GM18498 (cell line): ENCODE data around the gene DPP7.

Source experiments
- ATAC-seq: cut with Tn5 transposase; IDR thresholded peaks from one replicate; pipeline ENCODE4 v1.9.1; 2021; ENCODE audit warnings: mild to moderate bottlenecking, moderate library complexity; ENCODE audit not compliant: unreplicated experiment

The DPP7 gene

DNA sequence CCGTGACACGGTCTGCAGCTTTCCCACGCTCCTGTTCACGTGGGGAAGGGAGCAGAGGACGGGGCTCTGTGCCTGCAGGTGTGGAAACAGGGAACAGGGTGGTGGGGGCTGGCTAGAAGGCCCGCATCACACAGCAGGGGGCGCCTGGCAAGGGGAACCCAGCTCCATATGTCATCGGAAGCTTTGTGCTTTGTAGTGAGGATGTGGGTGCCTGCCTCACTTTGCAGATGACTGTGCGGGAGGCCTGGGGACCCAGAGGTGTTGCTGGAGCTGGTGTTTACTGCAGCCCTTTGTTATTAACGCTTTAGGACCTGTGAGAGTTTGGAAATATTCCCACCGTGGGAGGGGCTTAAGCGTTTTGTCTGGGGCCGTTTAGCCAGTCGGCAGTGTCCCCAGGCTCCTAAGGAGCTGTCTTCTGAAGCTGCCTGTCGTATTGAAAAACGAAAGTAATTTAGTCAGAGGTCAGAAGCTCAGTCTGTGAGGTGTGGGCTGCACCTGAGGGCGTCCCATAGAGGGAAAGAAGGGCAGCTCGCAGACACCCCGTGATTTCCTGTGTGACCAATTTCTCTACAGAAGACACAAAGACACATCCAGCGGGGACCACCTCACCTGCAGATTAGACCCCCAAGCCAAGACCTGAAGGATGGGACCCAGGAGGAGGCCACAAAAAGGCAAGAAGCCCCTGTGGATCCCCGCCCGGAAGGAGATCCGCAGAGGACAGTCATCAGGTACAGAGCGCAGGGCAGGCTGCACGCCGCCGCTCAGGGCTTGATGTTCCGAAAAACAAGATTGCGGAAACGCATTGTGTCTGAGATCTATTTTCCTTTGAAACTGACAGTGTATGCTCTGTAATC is 18.6 kb downstream of the DPP7 start:
- ATAC-seq: peak; percentile 77

DNA sequence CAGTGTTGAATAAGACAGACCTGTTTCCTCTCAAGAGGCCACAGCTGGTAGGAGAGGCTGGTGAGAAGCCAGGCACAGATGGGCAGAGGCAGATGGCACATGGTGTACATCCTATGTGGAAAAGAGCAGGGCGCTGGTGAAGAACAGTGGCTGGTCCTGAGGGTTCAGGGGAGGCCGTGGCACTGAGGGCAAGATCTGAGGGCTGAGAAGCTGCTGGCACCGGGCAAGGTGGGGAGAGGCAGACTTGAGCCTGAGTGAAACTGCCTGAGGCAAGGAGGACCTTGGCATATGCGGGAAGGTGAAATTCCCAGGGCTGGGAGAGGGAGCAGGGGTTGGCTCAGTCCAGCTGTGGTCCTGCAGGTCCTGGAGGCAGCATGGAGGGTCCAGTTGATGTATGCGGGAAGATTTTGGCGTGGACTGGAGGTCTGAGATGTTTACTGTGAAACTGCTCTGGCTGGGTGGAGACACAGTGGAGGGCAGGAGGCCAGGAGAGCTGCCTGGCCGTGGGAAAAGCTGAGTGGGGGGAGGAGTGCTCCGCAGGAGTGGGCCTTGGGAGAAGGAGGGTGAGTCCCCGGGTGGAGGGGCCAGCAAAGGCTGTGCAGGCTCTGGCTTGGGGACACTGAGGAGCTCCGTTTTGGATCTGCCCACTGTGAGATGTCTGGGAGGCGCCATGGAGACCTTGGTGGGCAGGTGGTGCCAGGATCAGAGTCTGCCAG is 25.1 kb downstream of the DPP7 start:
- no peak for ATAC-seq

DNA sequence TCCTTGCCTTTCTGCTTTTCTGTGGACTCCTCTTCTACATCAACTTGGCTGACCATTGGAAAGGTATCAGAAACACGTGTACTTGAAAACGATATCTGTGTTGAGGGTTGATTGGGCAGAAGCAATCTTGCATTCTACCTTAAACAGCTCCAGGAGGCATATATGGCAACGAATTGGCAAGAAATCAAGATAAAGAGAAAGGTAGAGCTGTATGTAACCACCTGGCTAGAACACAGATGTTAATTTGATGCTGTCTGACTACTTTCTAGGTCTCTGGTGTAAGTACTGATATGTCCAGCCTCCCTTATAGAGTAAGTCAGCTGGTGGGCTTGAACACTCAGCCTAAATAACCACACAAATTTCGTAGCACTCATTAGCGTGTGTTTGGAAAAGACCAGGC is 26.4 kb downstream of the DPP7 start:
- ATAC-seq: no peak

DNA sequence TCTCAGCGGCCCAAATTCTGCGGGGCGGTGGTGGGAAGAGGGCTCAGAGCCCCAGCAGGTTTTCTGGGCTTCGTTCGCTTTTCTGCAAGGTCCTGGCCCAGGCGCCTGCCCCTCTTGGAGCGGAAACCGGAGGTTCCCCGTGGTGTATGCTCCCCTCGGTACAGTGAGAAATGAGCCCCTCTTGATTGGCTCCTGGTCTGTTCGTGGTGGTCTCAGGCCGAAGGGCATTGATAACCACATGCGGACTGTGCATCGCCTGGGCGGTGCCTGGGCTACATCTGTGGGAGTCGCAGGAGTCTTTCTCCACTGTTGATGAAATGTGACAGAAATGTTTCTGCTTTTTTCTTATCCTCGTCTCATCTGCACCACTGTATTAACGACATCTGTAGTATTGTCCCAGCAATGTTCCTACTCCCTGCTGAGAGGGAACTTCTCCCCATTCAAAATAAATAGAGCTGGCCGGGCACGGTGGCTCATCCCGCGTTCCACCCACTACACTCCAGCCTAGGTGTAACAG is 27.1 kb downstream of the DPP7 start:
- peak; percentile 2 for ATAC-seq

DNA sequence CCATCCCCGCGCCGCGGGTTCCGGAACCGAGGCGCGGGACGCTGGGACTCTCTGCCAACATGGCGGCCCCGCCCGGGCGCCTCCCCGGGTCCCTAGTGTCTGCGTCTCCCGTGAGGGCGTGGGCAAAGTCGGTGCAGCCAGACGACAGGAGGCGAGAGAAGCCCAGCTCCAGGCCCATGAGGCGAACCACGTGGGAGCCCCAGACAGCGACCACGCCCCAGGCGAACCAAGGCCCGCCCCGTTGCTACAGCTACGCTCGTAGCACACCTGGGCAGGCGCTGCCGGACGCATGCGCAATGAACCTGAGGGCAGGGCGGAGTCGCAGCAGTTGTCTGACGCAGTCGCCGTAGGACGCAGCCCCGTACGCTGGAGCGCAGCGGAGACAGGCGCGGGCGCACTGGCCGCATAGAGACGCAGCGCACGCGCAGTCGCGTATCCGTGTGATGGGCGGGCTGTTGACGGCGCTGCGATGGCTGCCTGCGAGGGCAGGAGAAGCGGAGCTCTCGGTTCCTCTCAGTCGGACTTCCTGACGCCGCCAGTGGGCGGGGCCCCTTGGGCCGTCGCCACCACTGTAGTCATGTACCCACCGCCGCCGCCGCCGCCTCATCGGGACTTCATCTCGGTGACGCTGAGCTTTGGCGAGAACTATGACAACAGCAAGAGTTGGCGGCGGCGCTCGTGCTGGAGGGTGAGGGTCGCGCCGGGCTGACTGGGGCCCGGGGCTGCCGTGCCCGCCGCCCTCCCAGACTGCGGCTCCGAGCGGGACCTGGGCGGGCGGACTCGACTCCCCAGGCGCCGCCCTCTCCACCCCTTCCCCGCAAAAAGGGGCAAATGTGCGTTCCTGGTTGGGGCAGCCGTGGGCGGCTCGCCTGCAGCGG is 27.8 kb downstream of the DPP7 start, which contains the start of gene MAN1B1:
TSS of gene MAN1B1 (plus strand) at position 455 of the 878 bp plus-strand sequence. CDS start at position 470, 15 bp downstream.
- peak; percentile 88 for ATAC-seq

DNA sequence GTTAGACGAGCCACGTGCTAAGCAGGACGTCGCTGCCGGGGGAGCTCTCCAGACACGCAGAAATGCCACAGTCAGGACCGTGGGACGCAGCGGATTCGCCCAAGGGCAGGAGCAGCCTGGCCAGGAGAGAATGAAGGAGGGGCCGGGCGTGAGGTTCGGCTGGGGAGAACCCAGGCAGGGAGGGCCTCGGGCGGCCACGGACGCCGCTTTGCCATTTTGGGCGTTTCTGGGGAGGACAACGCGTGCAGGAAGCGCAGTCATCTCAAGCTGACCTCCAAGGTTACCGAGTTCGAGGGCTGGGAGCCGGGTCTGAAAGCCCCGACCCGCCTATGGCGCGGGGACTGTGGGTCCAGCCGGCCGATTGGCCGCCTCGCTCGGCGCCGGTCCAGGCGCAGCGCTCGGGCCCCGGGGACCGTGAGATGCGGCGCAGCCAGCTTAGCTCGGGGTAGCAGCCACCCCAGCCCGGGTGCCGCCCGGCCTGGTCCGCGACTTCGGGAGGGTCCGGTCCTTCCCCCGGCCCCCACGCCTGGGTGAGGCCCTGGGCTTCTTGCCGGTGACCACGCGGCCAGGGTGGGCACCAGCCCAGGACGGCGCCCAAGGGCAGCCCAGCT is 28.5 kb downstream of the DPP7 start:
- no peak for ATAC-seq

DNA sequence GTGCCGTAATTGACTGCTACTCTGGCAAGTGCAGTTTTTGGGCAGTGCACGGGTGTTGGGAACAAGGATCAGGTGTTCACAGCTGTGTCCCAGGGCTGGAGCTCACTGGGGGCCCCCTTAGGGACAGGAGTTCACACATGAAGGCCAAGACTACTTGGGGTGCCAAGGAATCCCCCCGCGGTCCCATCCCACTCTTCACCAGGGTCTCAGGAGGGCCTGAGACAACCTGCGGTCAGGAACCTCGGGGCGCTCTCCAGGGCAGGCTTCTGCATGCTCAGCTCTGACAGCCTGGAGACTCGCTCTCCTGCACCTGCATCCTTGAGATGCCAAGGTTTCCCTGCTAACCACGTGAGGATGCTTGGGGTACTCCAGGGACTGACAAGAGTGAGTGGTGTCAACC is 30.0 kb downstream of the DPP7 start:
- ATAC-seq: no peak

DNA sequence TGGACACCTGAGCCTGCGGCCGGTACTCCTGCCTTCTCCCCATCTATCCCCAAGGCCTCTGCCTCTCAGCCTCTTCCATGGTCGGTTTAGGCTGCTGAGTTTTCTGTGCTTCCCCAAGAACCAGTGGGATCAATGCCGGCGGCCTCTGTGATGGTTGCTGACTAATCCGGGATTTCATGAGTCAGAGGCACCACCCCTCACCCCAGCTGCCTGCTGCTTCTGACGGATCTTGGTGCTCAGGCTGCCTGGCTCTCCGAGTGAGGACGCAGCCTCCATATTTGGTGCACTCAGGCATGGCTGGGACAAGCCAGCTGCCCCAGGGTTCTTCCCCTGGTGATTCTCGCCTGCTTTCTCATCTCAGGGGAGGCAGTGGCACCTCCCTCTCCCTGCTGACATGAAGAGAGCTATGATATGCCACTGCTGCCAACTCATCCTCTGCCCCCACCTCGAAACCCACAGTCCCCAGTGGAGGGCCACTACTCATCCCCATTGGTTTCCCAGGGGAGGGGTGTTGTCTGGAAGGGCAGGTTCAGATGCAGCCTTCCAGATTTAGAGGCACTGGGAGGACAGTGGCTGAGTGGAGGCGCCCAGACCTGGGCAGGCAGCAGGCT is 31.0 kb downstream of the DPP7 start:
- no peak for ATAC-seq

DNA sequence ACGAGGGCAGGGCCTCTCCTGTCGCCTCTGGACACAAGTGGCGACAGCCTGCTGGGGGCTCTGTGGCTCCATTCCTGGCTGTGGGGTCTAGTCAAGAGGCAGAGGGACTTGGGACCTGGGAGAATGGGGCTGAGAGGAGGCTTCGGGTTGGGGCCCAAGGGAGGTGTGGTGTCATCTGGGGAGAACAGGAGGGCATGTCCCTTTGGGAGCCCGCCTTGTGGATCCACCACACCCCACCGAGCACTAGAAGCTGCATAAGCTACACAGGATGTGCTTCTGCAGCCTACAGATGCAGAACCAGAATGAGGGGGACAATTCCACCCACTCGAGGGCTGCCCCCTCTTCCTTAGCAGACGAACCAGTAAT is 31.6 kb downstream of the DPP7 start:
- no peak for ATAC-seq

DNA sequence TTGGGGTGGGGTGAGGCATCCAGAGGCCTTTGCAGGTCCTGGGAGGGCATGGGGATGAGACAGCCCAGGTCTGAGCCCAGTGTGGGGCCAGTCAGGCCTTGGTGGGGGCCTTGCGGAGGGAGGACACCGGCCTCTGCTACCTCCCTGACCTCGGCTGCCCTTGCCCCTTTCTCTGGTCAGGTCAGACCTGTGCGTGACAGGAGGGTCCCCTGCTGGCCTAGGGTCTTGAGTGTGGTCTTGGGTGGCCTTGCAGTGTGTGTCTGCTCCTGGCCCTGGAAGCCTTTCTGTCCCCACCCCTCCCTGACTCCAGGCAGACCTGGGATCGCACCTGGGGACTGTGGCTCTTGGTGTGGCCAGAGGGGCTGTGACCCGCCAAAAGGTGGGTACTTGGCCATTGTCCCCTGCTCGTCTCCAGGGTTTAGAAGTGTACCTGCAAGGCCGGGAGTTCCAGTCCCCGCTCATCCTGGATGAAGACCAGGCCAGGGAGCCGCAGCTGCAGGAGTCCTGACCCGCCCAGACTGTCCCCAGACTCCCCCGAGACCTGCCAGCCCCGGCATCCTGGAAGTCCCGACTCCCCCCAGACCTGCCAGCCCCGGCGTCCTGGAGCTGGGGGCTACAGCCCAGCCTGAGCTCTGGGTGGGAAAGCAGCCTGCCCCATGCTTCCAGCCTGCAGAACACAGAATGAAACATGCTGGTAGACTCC is 32.2 kb downstream of the DPP7 start:
- no peak for ATAC-seq

DNA sequence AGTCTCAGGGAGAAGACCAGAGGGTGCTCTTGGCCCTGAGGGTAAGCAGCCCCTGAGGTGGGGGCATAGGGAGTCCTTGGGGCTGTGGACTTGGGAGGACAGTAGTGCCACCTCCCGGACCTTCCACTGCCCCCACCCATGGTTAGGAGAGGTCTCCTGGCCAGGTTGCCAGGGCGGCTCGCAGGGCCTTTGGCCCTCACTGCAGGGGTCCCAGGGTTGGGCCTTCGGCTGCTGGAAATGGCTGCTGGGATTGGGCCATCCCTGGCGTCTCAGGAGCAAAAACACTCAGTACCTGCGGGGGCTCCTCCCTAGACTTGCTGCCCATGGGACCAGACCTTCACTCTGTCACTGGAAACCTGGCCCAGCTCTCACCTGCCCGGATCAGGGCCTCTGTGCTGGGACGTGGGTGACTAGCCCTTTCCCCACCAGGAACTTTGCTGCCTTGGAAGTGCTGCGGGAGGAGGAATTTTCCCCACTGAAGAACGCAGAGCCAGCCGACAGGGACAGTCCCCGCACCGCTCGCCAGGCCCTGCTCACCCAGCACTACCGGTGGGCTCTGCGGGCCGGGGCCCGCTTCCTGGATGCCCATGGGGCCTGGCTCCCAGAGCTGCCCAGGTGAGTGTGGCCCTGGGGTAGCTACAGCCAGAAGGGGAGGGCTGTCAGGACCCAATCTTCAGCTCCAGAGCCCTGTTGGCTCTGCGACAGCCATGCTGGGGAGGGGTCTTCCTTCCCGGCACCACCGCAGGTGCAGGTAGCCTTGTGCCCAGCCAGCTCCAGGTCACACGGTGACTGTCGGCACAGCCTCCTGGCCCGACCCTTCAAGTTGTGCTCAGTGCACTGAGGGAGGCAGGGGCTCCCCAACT is 34.0 kb downstream of the DPP7 start:
- no peak for ATAC-seq

DNA sequence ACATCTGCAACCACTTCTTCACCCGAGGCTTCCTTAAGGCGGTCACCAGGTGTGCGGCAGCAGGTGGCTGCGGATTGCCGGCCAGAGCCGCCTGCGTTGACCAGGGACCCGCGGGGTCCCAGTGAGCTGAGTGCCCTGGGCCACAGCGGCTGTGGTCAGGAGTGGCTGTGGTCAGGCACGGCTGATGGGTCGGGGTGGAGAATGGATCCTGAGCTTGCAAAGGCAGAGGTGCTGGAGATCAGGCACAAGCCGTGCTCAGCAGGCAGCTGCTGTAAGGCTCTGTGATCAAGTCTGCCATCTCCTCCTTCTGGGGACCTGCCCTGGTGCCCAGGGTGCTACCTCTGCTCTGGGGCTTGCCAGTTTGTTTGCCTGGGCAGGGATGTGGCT is 35.1 kb downstream of the DPP7 start:
- ATAC-seq: no peak

DNA sequence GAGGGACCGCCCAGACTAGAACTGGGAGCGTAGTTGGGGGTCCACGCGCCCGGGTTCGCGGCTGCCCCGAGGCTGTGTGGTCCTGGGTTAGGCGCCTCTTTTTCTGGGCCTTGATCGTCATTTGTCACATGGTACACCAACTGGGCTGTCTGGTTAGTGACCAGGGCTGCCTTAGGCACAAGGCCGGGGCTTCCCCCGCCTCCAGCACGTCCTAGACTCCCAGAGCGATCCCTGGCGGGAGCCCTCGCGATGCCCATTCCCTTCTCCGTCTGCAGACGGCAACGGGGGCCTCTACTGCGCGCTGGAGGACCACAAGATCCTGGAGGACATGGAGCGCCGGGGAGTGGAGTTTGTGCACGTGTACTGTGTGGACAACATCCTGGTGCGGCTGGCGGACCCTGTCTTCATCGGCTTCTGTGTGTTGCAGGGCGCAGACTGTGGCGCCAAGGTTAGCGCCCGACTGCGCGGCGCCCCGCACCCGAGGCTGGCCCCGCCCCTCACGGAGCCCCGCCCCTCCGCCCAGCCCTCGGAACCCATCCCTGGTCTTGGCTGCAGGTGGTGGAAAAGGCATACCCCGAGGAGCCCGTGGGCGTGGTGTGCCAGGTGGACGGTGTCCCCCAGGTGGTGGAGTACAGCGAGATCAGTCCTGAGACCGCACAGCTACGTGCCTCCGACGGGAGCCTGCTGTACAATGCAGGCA is 35.7 kb downstream of the DPP7 start:
- no peak for ATAC-seq

DNA sequence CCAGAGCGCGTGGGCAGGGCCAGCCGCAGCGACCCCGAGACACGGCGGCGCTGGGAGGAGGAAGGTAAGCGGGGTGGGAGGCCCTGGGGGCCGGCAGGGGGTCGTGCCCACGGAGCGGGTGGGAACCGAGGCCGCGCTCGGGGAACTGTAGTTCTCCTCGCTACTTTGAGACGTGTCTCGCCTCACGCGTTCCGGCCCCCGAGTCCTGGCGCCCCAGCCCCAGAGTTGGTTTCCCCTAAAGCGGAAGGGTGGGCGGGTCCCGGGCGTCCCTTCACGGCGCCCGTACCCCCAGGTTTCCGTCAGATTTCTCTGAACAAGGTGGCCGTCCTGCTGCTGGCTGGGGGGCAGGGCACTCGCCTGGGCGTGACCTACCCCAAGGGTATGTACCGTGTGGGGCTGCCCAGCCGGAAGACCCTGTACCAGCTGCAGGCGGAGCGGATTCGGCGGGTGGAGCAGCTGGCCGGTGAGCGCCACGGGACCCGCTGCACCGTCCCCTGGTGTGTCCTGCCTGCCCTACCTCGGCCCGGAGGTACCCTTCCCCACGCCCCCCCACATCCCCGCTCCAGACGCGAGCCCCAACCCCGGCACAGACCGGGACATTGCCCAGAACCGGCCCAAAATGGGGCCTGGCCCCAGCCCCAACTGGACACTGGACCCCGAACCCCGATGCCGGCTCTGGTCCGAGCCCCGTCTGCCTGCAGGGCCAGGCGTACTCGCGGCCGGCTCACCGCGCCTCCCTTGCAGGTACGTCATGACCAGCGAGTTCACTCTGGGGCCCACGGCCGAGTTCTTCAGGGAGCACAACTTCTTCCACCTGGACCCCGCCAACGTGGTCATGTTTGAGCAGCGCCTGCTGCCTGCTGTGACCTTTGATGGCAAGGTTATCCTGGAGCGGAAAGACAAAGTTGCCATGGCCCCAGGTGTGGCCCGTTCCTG is 36.5 kb downstream of the DPP7 start:
- ATAC-seq: peak; percentile 9

DNA sequence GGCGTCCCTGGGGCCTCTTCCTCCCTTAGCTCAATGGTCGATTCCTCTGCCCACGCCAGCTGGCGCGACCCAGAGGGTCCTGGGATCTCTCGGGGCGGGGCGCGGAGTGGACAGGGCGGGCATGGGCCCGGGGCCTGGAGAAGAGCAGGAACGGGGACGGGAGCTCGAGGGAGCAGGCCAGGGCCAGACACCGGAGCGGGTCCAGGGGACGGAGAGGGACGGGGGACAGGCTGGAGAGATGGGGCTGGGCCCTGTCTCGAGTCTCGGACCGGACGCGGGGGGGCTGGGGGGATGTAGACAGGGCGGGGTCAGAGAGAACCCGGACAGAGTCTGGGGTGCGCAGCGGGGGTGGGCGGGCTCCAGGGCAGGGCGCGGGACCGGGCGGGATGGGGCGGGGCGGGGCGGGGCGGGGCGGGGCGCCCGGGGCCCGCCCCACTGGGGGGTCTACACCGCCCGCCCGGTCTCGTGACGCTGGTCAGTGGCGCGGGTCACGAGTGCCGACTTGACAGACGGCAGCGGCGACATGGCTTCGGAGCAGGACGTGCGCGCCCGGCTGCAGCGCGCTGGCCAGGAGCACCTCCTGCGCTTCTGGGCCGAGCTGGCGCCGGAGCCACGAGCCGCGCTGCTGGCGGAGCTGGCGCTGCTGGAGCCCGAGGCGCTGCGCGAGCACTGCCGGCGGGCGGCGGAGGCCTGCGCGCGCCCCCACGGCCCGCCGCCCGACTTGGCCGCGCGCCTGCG is 37.4 kb downstream of the DPP7 start, which contains the start of gene UAP1L1:
TSS of gene UAP1L1 (plus strand) at position 508 of the 738 bp plus-strand sequence. CDS start at position 524, 16 bp downstream.
- peak; percentile 51 for ATAC-seq

DNA sequence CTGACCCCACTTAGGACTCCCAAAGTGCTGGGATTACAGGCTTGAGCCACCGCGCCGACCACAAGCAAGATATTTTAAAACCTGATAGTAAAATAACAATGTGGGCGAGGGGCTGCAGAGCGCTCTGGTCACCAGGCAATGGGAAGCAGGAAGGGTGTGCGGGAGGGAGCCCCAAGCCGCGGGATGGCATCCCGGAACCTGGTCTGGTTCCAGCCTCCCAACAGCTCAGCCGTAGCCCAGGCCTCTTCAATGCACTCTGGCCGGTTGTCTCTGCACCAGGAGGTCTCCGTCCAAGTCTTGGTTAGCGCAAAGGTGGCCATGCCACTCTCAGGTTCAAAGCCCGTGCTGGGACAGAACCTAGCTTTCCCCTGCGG is 37.9 kb downstream of the DPP7 start:
- no peak for ATAC-seq
